HG03064 (cell line): ENCODE data around the gene GCGR.

Source experiments
- ATAC-seq: cut with Tn5 transposase; IDR thresholded peaks from one replicate; pipeline ENCODE4 v1.9.1; 2021; ENCODE audit warnings: low read depth; ENCODE audit not compliant: unreplicated experiment

Gene GCGR

DNA sequence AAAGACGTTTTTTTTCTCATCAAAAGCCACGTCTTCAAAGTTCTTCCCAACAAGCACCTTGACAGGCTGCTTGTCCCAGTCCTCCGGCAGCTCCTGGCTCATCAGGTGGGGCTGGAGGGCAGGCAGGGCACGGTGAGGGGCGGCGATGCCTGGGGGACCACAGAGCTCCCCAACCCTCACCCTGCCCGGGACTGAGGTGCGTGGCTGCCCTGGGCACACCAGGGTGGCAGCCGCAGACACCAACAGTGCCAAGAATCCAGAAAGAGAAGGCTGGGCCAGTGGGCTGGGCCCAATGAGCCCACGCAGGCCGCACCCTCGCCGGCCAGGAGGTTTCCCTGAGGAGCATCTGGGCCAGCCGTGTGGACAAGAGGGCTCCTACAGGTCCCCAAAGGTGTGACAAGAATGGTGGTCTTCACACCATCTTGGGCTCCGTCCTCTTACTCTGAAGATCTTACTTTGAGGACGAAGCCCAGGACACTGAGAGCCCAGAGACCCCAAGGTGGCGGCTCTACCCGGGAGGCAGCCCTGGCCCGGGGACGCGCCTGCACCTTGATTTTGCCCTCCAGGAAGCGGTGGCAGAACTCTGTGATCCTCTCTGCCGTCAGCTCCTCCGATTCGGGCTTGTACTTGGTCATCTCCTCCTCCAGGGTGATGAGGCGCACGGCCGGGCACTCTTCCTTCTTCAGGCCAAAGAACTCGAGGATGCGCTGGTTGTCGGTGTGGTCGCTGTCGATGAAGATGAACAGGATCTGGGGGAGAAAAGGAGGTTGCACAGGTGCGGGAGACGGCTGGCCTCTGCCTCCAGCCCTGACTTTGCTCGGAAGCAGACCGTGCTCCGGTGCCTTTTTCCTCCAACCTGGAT is 42.2 kb downstream of the GCGR start:
- ATAC-seq: no peak

DNA sequence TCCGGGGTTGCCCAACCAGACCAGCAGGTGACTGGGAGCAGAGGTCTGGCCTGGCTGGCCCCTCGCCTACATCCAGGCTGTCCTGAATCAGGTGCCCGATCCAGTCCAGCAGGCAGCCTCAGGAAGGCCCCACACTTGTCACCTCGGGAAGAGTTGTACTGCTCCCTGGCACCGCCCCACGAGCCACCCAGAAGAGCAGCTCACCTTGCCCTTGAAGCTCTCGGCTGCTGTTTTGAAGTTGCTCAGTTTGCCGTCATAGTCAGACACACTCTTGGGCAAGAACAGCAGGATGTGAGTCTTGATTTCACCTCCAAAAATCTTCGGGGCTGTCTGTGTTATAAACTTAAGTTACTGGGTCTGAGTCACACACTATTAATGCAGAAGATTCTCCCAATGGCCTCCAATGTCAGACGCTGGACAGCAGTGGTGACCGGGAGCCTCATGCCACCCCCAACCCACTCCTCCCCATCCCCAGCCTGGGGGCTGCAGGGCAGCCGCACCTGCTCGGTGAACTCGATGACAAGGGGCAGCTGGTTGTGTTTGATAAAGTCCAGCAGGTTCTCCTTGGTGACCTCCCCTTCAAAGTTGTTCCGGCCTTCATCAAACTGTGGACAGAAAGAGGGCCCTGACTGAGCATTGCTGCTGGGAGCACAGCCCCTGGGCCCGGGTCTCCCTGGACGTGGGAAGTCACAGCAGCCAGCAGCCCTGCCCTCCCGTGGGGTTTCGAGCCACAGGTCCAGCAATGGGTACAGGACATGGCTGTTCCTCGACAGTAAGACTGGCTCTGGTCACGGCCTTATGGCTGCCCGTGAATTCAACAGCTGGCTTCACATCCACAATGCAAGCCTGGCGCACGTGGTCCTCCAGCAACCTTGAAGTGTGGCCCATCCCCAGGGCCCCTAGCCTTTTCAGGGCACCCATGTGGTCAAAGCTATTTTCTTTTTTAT is 43.1 kb downstream of the GCGR start:
- ATAC-seq: no peak

DNA sequence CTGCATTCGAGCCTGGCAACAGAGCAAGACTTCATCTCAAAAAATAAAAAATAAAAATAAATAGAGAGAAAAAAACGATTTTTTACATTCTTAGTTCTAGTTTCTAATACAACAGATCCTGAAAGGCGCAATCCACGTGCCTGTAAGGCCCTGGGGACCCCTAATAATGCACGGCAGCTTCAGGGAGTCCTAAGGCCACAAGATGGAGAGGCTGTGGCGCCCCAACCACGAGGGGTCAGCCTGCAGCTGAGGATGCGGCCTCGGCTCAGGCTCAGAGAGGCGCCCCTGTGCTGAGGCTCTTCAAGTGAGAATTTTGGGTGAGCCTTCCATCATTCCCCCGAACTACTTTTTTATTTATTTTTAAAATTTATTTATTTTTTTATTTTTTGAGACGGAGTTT is 45.5 kb downstream of the GCGR start:
- no peak for ATAC-seq

DNA sequence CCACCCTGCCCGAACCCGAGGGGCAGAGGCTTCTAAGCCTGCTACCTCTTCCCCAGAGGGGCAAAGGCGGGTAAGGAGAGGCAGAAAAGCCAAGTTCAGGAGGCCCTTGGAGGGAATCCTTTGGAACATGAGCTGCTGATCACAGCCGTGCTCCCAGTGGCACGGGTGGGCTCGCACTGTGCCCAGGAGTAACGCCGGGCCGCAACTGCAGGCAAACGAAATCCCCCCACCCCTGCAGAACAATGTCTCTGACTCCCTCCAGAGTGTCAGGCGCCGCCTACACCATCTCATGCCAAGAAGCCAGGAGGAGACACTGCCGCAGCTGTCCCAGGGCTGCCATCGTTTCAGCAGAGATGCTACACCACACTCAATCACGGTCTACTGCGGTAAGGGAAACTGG is 47.5 kb downstream of the GCGR start:
- no peak for ATAC-seq

DNA sequence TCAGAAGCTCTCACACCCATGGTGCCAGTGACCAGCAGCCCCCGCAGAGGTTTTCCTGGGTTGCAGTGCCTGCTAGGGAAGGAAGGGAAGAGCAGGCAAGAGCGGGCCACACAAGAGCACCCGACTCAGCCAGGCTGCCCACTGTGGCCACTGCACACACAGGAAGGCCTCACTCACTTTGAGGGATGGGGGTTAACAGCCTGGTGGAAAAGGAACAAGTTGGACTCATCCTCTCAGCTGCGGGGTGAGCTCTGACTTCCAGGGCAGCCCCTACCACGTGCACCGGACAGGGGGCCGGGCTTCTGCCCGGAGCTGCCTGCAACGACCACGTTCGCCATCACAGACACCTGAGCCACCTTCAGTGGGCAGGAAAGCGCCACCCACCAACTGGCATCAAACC is 48.3 kb downstream of the GCGR start:
- ATAC-seq: no peak

DNA sequence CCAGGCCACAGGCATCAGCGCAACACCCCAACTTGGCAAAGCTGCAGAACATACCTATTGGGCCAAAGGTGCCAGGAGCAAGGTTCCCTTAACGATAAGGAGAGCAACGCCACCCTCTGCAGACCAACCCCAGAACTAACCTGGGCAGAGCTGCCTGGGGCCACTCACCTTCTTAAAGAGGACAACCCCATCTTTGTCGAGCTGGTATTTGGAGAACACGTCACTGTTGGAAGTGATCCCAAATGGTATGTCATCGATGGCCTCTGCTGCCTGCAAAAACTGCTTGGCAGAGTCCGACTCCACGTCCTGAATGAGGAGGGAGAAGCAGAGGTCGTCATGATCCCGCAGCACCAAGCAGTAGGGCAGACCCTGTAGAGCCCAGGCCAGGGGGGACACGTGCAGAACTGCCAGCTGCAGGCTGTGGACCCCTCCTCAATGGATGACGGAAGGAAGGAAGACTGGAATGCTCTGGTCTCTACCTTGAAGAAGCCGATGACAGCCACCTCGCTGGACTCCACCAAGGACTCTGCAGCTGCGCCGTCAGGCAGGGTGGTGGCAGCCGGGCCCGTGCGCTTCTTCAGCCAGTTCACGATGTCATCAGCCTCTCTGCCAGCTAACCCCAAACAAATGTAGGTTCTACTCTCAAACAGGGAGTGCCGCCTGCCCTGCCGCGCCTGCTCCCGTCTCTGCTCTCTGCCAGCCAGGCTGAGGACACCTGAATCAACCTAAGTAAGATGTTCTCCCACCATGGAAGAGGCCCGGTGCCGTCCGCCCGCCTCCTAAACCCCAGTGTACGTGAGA is 51.2 kb downstream of the GCGR start:
- ATAC-seq: no peak

DNA sequence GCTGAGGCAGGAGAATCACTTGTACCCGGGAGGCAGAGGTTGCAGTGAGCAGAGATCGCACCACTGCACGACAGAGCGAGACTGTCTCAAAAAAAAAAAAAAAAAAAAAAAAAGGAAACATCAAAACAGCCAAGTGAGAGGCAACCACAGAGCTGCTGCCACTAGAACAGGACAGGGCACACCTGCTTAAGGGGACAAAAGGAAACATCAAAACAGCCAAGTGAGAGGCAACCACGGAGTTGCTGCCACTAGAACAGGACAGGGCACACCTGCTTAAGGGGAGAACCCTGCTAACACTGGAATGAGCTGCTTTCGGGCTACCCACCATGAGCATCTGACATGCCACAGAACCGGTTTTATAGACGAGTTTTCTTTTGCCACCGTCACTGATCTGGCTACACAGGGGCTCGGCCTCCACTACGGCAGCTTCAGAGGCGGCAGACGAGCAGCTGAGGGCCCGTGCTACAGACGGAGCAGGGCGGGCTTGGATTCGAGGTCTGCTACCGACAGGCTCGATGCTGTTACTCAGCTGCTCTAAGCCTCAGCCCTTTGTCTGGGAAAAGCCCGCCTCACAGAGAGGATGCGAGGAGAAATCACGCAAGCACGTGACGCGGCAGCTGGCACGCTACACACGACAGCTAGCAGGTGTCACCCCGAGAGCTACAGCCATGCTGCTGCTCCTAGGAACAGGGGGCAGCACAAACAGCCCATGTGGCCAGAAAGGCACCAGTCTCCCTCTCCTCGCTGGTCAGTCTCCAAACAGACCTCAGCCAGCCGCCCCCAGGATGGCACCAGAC is 54.4 kb downstream of the GCGR start:
- ATAC-seq: no peak

DNA sequence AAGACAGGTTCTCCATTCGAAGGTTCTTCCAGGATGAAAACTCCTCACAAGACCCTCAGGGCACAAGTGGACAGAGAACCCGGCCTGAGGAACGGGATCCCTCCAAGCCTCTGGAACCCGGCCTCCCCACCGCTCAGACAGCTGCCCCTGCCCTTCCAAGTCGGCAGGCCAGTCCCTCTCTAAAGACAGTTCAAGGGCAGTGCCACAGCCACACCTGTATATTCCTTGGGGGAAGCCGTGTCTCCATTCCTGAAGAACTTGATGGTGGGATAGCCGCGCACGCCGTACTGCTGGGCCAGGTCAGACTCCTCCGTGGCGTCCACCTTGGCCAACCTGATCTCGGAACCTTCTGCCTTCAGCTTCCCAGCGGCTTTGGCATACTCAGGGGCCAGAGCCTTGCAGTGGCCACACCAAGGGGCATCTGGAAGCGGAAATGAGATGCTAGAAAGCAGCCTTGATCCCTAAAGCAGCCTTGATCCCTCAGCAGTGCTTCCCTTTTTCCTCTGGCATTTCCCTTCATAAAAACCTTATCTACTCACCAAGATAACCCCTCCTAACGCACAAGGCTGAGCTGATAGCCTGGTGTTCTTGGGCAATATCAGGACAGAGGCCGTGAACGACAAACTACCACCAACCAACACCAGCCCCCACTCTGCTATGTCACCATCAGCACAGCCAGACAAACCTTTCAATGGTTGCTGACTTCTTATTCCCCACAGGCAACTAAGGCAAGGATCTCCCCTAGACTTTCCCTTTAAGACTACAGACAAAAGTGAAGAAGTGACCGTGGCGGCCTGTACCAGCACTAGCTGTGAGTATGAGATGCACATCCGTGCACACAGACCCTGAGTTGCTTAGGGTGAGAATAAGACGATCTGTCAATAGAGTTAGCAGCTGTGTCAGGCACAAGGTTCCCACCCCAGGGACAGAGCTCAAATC is 55.3 kb downstream of the GCGR start:
- ATAC-seq: no peak

DNA sequence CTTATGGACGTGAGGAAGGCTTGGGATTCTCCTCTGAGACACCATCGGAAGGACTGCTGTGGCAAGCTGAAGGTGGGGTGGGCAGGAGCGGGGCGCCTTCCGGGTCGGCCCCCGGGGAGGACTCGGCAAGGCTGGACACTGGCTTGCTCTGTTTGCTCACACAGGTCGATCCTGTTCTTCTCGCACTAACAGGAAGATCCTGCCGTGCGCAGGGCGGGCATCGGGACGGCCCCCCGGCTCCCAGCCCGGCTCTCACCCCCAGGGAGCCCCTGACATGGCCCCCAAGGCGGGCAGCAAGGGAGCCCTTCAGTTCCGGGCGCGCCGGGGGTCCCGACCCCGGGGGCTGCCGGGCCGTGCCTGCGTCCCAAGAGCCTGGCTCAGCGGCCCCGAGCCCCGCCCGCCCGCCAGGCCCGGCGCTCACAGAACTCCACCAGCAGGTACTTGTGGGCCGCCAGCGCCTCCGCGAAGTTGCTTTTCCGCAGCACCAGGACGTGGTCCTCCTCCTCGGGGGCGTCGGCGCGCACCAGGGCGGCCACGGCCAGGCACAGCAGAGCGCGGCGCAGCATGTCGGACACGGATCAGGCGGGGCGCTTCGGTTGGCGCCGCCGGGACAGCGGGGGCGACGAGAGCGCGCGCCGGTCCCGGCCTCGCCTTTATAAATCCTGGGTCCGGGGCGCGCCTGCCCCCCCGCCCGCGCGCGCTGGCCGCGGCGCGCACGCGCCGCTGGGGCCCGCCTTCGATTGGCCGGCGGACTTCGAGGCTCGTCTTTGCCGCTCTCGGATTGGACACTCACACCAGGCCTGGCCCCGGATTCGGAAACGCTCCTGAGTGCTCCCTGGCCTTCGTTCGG is 56.2 kb downstream of the GCGR start, which contains the start of gene P4HB:
TSS of gene P4HB (minus strand) at position 630 of the 850 bp plus-strand sequence. CDS start at position 566, 64 bp downstream.
- ATAC-seq: peak; percentile 58

DNA sequence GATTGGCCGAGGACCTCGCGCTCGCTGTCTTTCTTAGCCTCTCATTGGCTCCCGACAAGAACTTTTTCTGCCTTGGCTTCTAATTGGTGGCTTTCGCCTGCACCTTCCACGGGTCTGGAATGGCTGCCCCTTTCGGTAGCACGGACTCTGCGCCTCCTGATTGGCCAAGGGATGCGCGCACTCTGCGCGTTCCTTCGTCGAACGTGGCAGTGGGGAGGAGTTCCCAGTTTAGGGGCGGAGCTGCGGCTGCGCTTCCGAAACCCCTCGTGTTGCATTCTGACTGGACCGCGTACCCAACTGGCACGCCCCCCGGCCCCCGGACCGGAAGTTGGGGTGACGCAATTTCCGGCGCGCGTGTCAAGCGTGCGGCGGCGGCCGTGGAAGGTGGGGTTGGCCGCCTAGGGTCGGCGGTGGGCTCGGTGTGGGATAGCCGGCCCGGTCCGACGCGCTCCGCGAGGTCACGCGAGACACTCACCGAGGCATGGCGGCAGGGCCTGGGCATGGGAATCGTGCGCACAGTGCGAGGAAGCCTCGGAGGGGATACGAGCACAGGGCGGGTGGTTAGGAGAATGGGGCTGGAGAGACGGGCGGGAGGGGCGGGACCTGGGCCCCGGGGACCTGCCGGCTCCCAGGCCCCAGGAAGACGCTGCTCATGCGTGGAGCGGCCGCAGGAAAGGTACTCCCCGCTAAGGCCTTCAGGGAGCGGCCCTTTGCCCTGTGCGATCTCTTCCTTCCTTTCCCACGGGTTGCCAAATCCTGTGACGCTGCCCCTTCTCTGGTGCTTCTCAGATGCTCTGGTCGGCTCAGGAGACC is 57.0 kb downstream of the GCGR start:
- ATAC-seq: peak; percentile 67

DNA sequence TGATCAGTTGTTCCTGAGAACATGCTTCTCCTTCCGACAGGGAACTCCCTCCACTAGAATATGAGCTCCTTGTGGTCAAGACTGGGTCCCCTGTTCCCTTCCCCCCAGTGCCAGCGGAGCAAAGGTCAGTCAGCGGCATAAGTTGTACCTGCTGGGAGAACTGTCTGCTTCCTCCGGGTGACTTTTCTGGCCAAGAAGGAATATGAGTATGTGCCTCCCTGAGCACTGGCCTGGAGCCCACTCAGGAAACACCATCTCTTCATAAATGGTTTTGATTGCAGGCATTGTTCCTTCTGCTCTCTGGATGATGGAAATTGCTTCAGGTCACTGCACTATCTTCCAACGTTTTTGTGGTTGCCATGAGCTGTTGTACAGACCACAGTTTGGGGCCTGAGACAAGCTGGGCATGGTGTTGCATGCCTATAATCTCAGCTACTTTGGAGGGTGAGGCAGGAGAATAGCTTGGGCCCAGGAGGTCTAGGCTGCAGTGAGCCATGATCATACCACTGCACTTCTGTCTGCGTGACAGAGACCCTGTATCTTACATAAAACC is 59.2 kb downstream of the GCGR start:
- ATAC-seq: no peak
